Heart left ventricle (tissue), 16 donors: Measurements from ENCODE around the gene INO80C. TPM values are rescaled to one million over a fixed set of nuclear protein-coding genes. Genes with fewer than 3 reads are reported as not detected.
A peak's percentile ranks its signal among the peaks of the same experiment; 100 is the strongest.

Experiments used
- ATAC-seq, 4 donors: fragments of 200-7000 bp; cut with Tn5 transposase; one replicate each; pipeline ENCODE4 v1.9.1; 2020 to 2022; ENCODE audit warnings: moderate library complexity in 4 of 4, mild to moderate bottlenecking in 3 of 4, moderate number of reproducible peaks in 1 of 4
- DNase-seq, 5 donors: peaks; one replicate each; pipeline ENCODE4 v3.0.0-alpha.2; 2020
- H3K27ac ChIP-seq, 12 donors: fragments of 200-600 bp; sonication (generic) in 4 of 12; one replicate each; pipeline versions ENCODE4 v1.5.0 to v1.8.0; 2016 to 2022; ENCODE audit warnings: mild to moderate bottlenecking in 2 of 12
- H3K27me3 ChIP-seq, 9 donors: fragments of 200-600 bp; sonication (generic) in 2 of 9; one replicate each; pipeline versions ENCODE4 v1.5.1 to v1.8.0; 2016 to 2022; ENCODE audit warnings: mild to moderate bottlenecking in 3 of 9
- H3K36me3 ChIP-seq, 9 donors: fragments of 200-600 bp; sonication (generic) in 2 of 9; one replicate each; pipeline versions ENCODE4 v1.5.0 to v1.8.0; 2018 to 2022; ENCODE audit warnings: mild to moderate bottlenecking in 2 of 9
- H3K4me1 ChIP-seq, 12 donors: fragments of 200-600 bp; sonication (generic) in 4 of 12; one replicate each; pipeline versions ENCODE4 v1.5.0 to v1.8.0; 2016 to 2022; ENCODE audit warnings: mild to moderate bottlenecking in 3 of 12
- H3K4me3 ChIP-seq, 12 donors: fragments of 200-600 bp; sonication (generic) in 4 of 12; one replicate each; pipeline versions ENCODE4 v1.5.0 to v1.8.0; 2017 to 2022; ENCODE audit warnings: mild to moderate bottlenecking in 9 of 12, moderate library complexity in 4 of 12
- H3K9me3 ChIP-seq, 12 donors: fragments of 200-600 bp; sonication (generic) in 4 of 12; one replicate each; pipeline versions ENCODE4 v1.5.0 to v1.8.0; 2016 to 2022; ENCODE audit warnings: mild to moderate bottlenecking in 1 of 12
- CTCF ChIP-seq, 12 donors: fragments of 200-600 bp; sonication (generic) in 4 of 12; IDR thresholded peaks; one replicate each; pipeline versions ENCODE4 v1.5.0 to v1.8.0; 2018 to 2022; ENCODE audit warnings: antibody characterized with exemption in 12 of 12, mild to moderate bottlenecking in 5 of 12
- POLR2A ChIP-seq, 2 donors: fragments of 450-650 bp; IDR thresholded peaks; one replicate each; pipeline ENCODE4 v1.6.1; 2017; ENCODE audit warnings: antibody characterized with exemption in 2 of 2, mild to moderate bottlenecking in 2 of 2, moderate library complexity in 2 of 2
- WGBS, 4 donors: extraction: QIAGEN DNeasy Blood & Tissue Kit in 2 of 4; methylation state at CpG; one replicate each; pipeline versions ENCODE4 v1.1.5 to v1.1.7; 2013 to 2018; 5-methylcytosine and 5-hydroxymethylcytosine counted together
- intact Hi-C, 10 donors: fragments of 100-400 bp; cut with DNase I; formaldehyde crosslinking; loops; one replicate each; pipeline versions ENCODE4 v1.11.1 to v1.14.2; 2022
- polyA plus RNA-seq, 2 donors: library from polyadenylated mRNA; stranded (reverse); fragments of 200-250 nt; gene quantifications; one replicate each; pipeline ENCODE4 v1.2.3, GENCODE V29; 2013
- total RNA-seq, 9 donors: library from RNA; depleted of rRNA in 2 of 9; stranded (reverse); fragments of >200 nt in 2 of 9; fragmentation: NEBNext Ultra II Directional in 3 of 9; extraction: Animal tissue kit (Norgen Biotek cat#: 25700) in 3 of 9; gene quantifications; one replicate each; pipeline versions ENCODE4 v1.1.0 to v1.2.4, GENCODE V29; 2016 to 2023
- donor health status: ischemic (EF 13 %, LVEDD 7.1; RV severe dilation, severe dysfunction).
- donor health status: healthy with polysubstance abuse.
- donor health status: DM: no; HTN: yes; CAD: no.
- donor health status: DM: no; HTN: no; CAD: no.
- donor health status: ischemic (EF 25% LVEDD 6.9; RV normal size, moderate dysfunction).
- donor health status: ischemic (EF 25% LVEDD 5.7; RV mildly dilated, moderate dysfunction).
- donor health status: healthy.
- donor health status: DM: yes; HTN: yes; CAD: no.
- donor health status: ischemic (EF 35%, LVEDD 5.7; RV mildly dilated, moderate dysfunction).
- donor health status: nonischemic (EF 11% LVEDD 7.7; RV severe dilation, severe dysfunction).
- donor health status: DM: yes; HTN: yes; CAD: no.
- donor health status: PGD.
- donor health status: ischemic (EF 29% LVEDD 5.4; RV normal size, mild dysfunction).
- donor health status: nonischemic (EF 23%, LVEDD 6.1; RV moderate dilation, normal function).

The INO80C gene
- total and polyA plus RNA-seq, 11 donors: 5.6 to 29.0 (median 22.3) TPM

GRCh38 chr18:35422237-35422636 is 75.5 kb downstream of the INO80C start:
- Histone ChIP-seq H3K27me3 (no peaks in the 10 kb centered on the region), H3K4me3 (no peak overlapping the region), H3K4me1 (no peaks in the 10 kb centered on the region), H3K9me3 (peaks cover 0 to 28% (median 10%) of the 10 kb centered on the region in 12 donors), H3K27ac (no peak overlapping the region), H3K36me3 (no peaks in the 10 kb centered on the region)
- peak in 2 of 4 donors; percentile 20 to 67 for ATAC-seq
- DNase-seq: peak in 1 of 5 donors; percentile 34
- intact Hi-C loops: loop anchor here in 1 of 10 donors (10.0 kb wide), 1 partner anchor 153 kb away; no protein-coding TSS in a partner anchor
- TF ChIP-seq CTCF (IDR thresholded peaks at IDR 0.05): no peak
- TF ChIP-seq POLR2A (IDR thresholded peaks at IDR 0.05): no peak
- 25 to 52% (median 47%) methylated on average over 1 to 3 of the region's 3 CpGs for WGBS, 4 donors

DNA sequence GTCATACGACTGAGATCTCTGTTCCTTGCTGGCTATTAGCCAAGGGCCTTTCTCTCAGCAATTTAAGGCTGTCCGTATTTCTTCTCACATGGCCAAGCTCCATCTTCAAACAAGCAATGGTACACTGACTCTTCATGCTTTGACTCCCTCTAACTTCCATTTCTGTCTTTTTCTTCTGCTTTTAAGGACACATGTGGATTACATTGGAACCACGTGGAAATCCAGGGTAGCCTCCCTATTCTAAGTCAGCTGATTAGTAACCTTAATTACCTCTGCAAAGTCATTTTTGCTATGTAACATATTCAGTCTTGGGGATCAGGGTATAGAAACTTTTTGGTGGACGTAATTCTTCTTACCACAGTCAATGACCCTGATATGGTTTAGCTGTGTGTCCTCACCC is 79.2 kb downstream of the INO80C start:
- H3K36me3 ChIP-seq: no peaks in the 10 kb centered on the region
- 88 to 93% (median 92%) methylated on average over 4 of the region's 4 CpGs for WGBS, 4 donors
- H3K9me3 ChIP-seq: peaks cover 0 to 34% (median 13%) of the 10 kb centered on the region in 12 donors
- DNase-seq: no peak
- intact Hi-C loops: loop anchor here in 4 of 10 donors (10.0 kb wide), 3 partner anchors 156 to 266 kb away; partner anchors contain the start of gene GALNT1 (in 2 of the 4)
- no peak overlapping the region for H3K4me3 ChIP-seq
- ATAC-seq: no peak
- H3K4me1 ChIP-seq: peaks cover 0 to 19% (median 0%) of the 10 kb centered on the region in 12 donors
- no peak overlapping the region for H3K27ac ChIP-seq
- no peaks in the 10 kb centered on the region for H3K27me3 ChIP-seq
- no peak for TF ChIP-seq POLR2A (IDR thresholded peaks at IDR 0.05)
- TF ChIP-seq CTCF (IDR thresholded peaks at IDR 0.05): no peak

Other genes with a start within 250 kb of the INO80C start
- 10 to 100 TPM in 8 of 9 donors, 1 to 10 TPM in 1; 9.4 to 18.1 (median 13.8) TPM for gene ZSCAN30, start 207.7 kb downstream of the INO80C start, total RNA-seq
- gene ZSCAN30, start 207.7 kb downstream of the INO80C start, polyA plus RNA-seq: 10 to 100 TPM in 1 of 2 donors, 1 to 10 TPM in 1; 6.2 to 17.1 TPM
- 10 to 100 TPM; 32.3 to 53.3 (median 46.1) TPM for gene ZNF24, start 153.5 kb downstream of the INO80C start, total RNA-seq
- 10 to 100 TPM; 11.5 to 17.6 TPM for gene ZNF24, start 153.5 kb downstream of the INO80C start, polyA plus RNA-seq
- 1 to 10 TPM in 3 of 9 donors, under 1 TPM in 6; 0.38 to 2.2 (median 0.85) TPM for gene ZNF396, start 120.6 kb downstream of the INO80C start, total RNA-seq
- gene ZNF396, start 120.6 kb downstream of the INO80C start, polyA plus RNA-seq: under 1 TPM; 0.19 to 0.72 TPM
- gene GALNT1, start 83.8 kb upstream of the INO80C start, total RNA-seq: 10 to 100 TPM; 26.9 to 69.0 (median 43.0) TPM
- gene GALNT1, start 83.8 kb upstream of the INO80C start, polyA plus RNA-seq: 10 to 100 TPM in 1 of 2 donors, 1 to 10 TPM in 1; 9.6 to 37.7 TPM